C4-2B (cell line): ENCODE results near the gene RAD21L1.
"Not testable (repeated sequence)": the region's sequence is repeated elsewhere in the genome, so short reads cannot be mapped to it uniquely, and the experiment has no call there.

Source experiments
- CTCF ChIP-seq: fragments of 450-650 bp; conservative IDR thresholded peaks from 2 replicates; pipeline ENCODE4 v1.5.1; 2017; ENCODE audit warnings: mild to moderate bottlenecking
- ZFX ChIP-seq: fragments of 450-650 bp; IDR thresholded peaks from 2 replicates; pipeline ENCODE4 v1.6.1; 2017

DNA sequence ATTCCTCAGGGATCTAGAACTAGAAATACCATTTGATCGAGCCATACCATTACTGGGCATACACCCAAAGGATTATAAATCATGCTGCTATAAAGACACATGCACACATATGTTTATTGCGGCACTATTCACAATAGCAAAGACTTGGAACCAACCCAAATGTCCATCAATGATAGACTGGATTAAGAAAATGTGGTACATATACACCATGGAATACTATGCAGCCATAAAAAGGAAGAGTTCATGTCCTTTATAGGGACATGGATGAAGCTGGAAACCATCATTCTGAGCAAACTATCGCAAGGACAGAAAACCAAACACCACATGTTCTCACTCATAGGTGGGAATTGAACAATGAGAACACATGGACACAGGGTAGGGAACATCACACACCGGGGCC lies 3.1 kb upstream of the RAD21L1 start:
- TF ChIP-seq CTCF, ZFX: not testable (repeated sequence)
